ENCODE results near the gene NDUFA1.

- TF ChIP-seq FOXO4 (CRISPR knock-in tag; IDR thresholded peaks at IDR 0.05): no peak
- no peak for TF ChIP-seq ZNF224 (CRISPR knock-in tag; IDR thresholded peaks at IDR 0.05)
- no peak for TF ChIP-seq BRD4 (IDR thresholded peaks at IDR 0.05)
- TF ChIP-seq PML (IDR thresholded peaks at IDR 0.05; ENCODE audit: low read length): no peak
- peak; percentile 68 to 78 (median 73) for TF ChIP-seq CTCF (IDR thresholded peaks at IDR 0.05 in 2 of 3, conservative IDR thresholded peaks at IDR 0.05 in 1 of 3; ENCODE audit: insufficient read depth in 2 of 3, low read depth in 1 of 3, low read length in 3 of 3)
These were observed 9.2 kb downstream of the NDUFA1 start for GRCh38 chrX:119880552-119881437.

Data from K562 (cell line).